HCT116 (cell line): Measurements from ENCODE around the gene ANKRD55. TPM values are rescaled to one million over a fixed set of nuclear protein-coding genes. Genes with fewer than 3 reads are reported as not detected.

Source experiments
- ATAC-seq: fragments of 200-7000 bp; cut with Tn5 transposase; 2 replicates; pipeline ENCODE4 v1.9.1; 2020; ENCODE audit warnings: mild to moderate bottlenecking, moderate library complexity
- BruUV-seq: library from RNA; stranded (reverse); fragments of 400-500 nt; replicated peaks from 2 replicates; lab custom pipeline; 2021; lab: Mats Ljungman, UMichigan
- CTCF ChIA-PET: fragments of 300-600 bp; sonication (Branson Sonifier 250); formaldehyde crosslinking; loops from one replicate; lab custom pipeline; 2021; ENCODE audit warnings: antibody characterized with exemption; lab: Charles Lee
- POLR2A ChIA-PET: fragments of 300-600, 350-600 bp; sonication (Branson Sonifier 250); formaldehyde crosslinking; loops from one replicate; lab custom pipeline; 2021; ENCODE audit warnings: antibody characterized with exemption; lab: Charles Lee
- RAD21 ChIA-PET, 2 experiments: fragments of 300-600 bp; sonication (Branson Sonifier 250); formaldehyde crosslinking; loops; one replicate each; lab custom pipeline; 2023; ENCODE audit warnings: low total read pairs in 2 of 2; ENCODE audit not compliant: uncharacterized antibody in 2 of 2, unreplicated experiment in 2 of 2, low non-redundant PET in 1 of 2; lab: Charles Lee
- DNase-seq: peaks from one replicate; pipeline ENCODE4 v3.0.0-alpha.2; 2010; ENCODE audit warnings: low read depth, low spot score
- H2AFZ ChIP-seq: fragments of 200-600 bp; shearing (Covaris generic), sonication (generic); 2 replicates; pipeline ENCODE4 v1.6.1; 2017; ENCODE audit warnings: low read depth, mixed run types, mixed read lengths, antibody characterized with exemption, low read length; ENCODE audit not compliant: poor library complexity, severe bottlenecking
- H3K27ac ChIP-seq: 2 replicates; pipeline ENCODE4 v1.5.1; 2012; ENCODE audit warnings: low read depth, low read length
- H3K27me3 ChIP-seq: fragments of 200-600 bp; sonication (generic); 2 replicates; pipeline ENCODE4 v1.6.1; 2016; ENCODE audit warnings: mixed run types, low read length, mixed read lengths; ENCODE audit not compliant: insufficient read depth
- H3K36me3 ChIP-seq, 2 experiments: fragments of 200-500 bp in 1 of 2; fragments of 200-600 bp in 1 of 2; sonication (Bioruptor generic) in 1 of 2; sonication (generic) in 1 of 2; 2 replicates each; pipeline versions ENCODE4 v1.5.1 to v1.6.1; 2014 to 2016; ENCODE audit warnings: low read length in 2 of 2, inconsistent platforms in 1 of 2, mixed read lengths in 1 of 2, mixed run types in 1 of 2; ENCODE audit not compliant: insufficient read depth in 2 of 2, control insufficient read depth in 1 of 2
- H3K4me1 ChIP-seq, 2 experiments: fragments of 200-600 bp in 1 of 2; sonication (generic) in 1 of 2; 2 replicates each; pipeline versions ENCODE4 v1.5.1 to v1.6.1; 2012 to 2017; ENCODE audit warnings: low read length in 2 of 2, inconsistent platforms in 1 of 2, mild to moderate bottlenecking in 1 of 2, mixed read lengths in 1 of 2, mixed run types in 1 of 2, moderate library complexity in 1 of 2; ENCODE audit not compliant: insufficient read depth in 2 of 2, control insufficient read depth in 1 of 2
- H3K4me2 ChIP-seq: fragments of 200-600 bp; sonication (generic); 2 replicates; pipeline ENCODE4 v1.6.1; 2017; ENCODE audit warnings: mixed run types, low read length, mixed read lengths
- H3K4me3 ChIP-seq, 2 experiments: fragments of 200-600 bp in 1 of 2; sonication (generic) in 1 of 2; replicated peaks in 1 of 2; 2 replicates each; pipeline ENCODE4 v1.5.1; 2011 to 2016; ENCODE audit warnings: low read length in 2 of 2, control low read depth in 1 of 2, low read depth in 1 of 2, mild to moderate bottlenecking in 1 of 2, mixed read lengths in 1 of 2, mixed run types in 1 of 2
- H3K79me2 ChIP-seq: fragments of 200-600 bp; sonication (generic); 2 replicates; pipeline ENCODE4 v1.6.1; 2017; ENCODE audit warnings: mild to moderate bottlenecking, mixed run types, low read length, moderate library complexity, mixed read lengths; ENCODE audit not compliant: insufficient read depth
- H3K9ac ChIP-seq: fragments of 200-600 bp; sonication (generic); 2 replicates; pipeline ENCODE4 v1.6.1; 2016; ENCODE audit warnings: low read length, mixed read lengths
- H3K9me2 ChIP-seq: fragments of 200-600 bp; sonication (generic), shearing (Covaris generic); 2 replicates; pipeline ENCODE4 v1.6.1; 2017; ENCODE audit warnings: mixed run types, mild to moderate bottlenecking, moderate library complexity; ENCODE audit not compliant: insufficient read depth
- H3K9me3 ChIP-seq, 2 experiments: fragments of 200-500 bp in 1 of 2; fragments of 200-600 bp in 1 of 2; sonication (Bioruptor generic) in 1 of 2; sonication (generic) in 1 of 2; 2 replicates each; pipeline ENCODE4 v1.6.1; 2014 to 2017; ENCODE audit warnings: low read length in 2 of 2, mixed read lengths in 2 of 2, inconsistent platforms in 1 of 2, low read depth in 1 of 2, mild to moderate bottlenecking in 1 of 2, mixed run types in 1 of 2, moderate library complexity in 1 of 2; ENCODE audit not compliant: control insufficient read depth in 1 of 2, insufficient read depth in 1 of 2
- H4K20me1 ChIP-seq: fragments of 200-600 bp; sonication (generic), shearing (Covaris generic); 2 replicates; pipeline ENCODE4 v1.6.1; 2017; ENCODE audit warnings: mixed run types, mild to moderate bottlenecking, moderate library complexity; ENCODE audit not compliant: insufficient read depth
- ATF3 ChIP-seq: IDR thresholded peaks from 2 replicates; pipeline ENCODE4 v1.6.1; 2012
- CBX3 ChIP-seq: IDR thresholded peaks from 2 replicates; pipeline ENCODE4 v1.6.1; 2012; ENCODE audit warnings: low read depth
- CEBPB ChIP-seq: IDR thresholded peaks from 2 replicates; pipeline ENCODE4 v1.6.1; 2012; ENCODE audit warnings: low read depth
- CTCF ChIP-seq, 3 experiments: fragments of 200-600 bp in 1 of 3; sonication (generic) in 1 of 3; IDR thresholded peaks in 2 of 3; conservative IDR thresholded peaks in 1 of 3; 2 replicates each; pipeline ENCODE4 v1.5.1; 2012 to 2017; ENCODE audit warnings: low read depth in 2 of 3, low read length in 2 of 3, antibody characterized with exemption in 1 of 3, borderline replicate concordance in 1 of 3, control low read depth in 1 of 3, mild to moderate bottlenecking in 1 of 3, mixed read lengths in 1 of 3, mixed run types in 1 of 3, moderate library complexity in 1 of 3; ENCODE audit not compliant: insufficient read depth in 1 of 3
- EZH2phosphoT487 ChIP-seq: fragments of 200-600 bp; IDR thresholded peaks from 2 replicates; pipeline ENCODE4 v1.6.1; 2018; ENCODE audit warnings: antibody characterized with exemption, borderline replicate concordance
- FOSL1 ChIP-seq: IDR thresholded peaks from 2 replicates; pipeline ENCODE4 v1.6.1; 2012; ENCODE audit warnings: low read depth
- JUND ChIP-seq: IDR thresholded peaks from 2 replicates; pipeline ENCODE4 v1.6.1; 2012
- MAX ChIP-seq: IDR thresholded peaks from 2 replicates; pipeline ENCODE4 v1.6.1; 2012
- POLR2A ChIP-seq: IDR thresholded peaks from 2 replicates; pipeline ENCODE4 v1.7.0; 2011; ENCODE audit warnings: borderline replicate concordance; ENCODE audit not compliant: insufficient read depth, insufficient read length; ENCODE audit errors: extremely low read depth
- POLR2AphosphoS5 ChIP-seq: IDR thresholded peaks from 2 replicates; pipeline ENCODE4 v1.6.1; 2011; ENCODE audit warnings: mild to moderate bottlenecking, low read depth, low read length, moderate library complexity
- RAD21 ChIP-seq: IDR thresholded peaks from 2 replicates; pipeline ENCODE4 v1.6.1; 2012; ENCODE audit warnings: low read depth, mild to moderate bottlenecking
- REST ChIP-seq: IDR thresholded peaks from 2 replicates; pipeline ENCODE4 v1.6.1; 2012; ENCODE audit warnings: low read depth
- SIN3A ChIP-seq: IDR thresholded peaks from 2 replicates; pipeline ENCODE4 v1.6.1; 2012; ENCODE audit warnings: low read depth
- SP1 ChIP-seq: IDR thresholded peaks from 2 replicates; pipeline ENCODE4 v1.6.1; 2012; ENCODE audit warnings: low read depth
- SRF ChIP-seq: IDR thresholded peaks from 2 replicates; pipeline ENCODE4 v1.6.1; 2012; ENCODE audit warnings: low read depth
- YY1 ChIP-seq: IDR thresholded peaks from 2 replicates; pipeline ENCODE4 v1.6.1; 2011; ENCODE audit warnings: low read length, low read depth, moderate library complexity, mild to moderate bottlenecking; ENCODE audit not compliant: insufficient replicate concordance; ENCODE audit errors: extremely low read depth
- ZBTB33 ChIP-seq: IDR thresholded peaks from 2 replicates; pipeline ENCODE4 v1.6.1; 2011; ENCODE audit warnings: mild to moderate bottlenecking, low read length, moderate library complexity; ENCODE audit not compliant: insufficient replicate concordance; ENCODE audit errors: extremely low read depth
- ZFX ChIP-seq: fragments of 450-650 bp; IDR thresholded peaks from 2 replicates; pipeline ENCODE4 v1.6.1; 2017
- ZNF274 ChIP-seq: fragments of 200-500 bp; sonication (Bioruptor generic); IDR thresholded peaks from 2 replicates; pipeline ENCODE4 v1.6.1; 2014; ENCODE audit warnings: mild to moderate bottlenecking, low read depth, low read length, inconsistent platforms
- intact Hi-C: fragments of 100-400 bp; cut with micrococcal nuclease; formaldehyde crosslinking; loops from 2 replicates; pipeline ENCODE4 v1.10.0; 2022
- total RNA-seq: library from RNA; stranded (reverse); gene quantifications from one replicate; pipeline ENCODE4 v1.2.1, GENCODE V29; 2021; ENCODE audit not compliant: unreplicated experiment

ANKRD55 gene
- total RNA-seq, 1 experiment from 2014 or later: not detected

- Histone ChIP-seq H3K9me3 (no peaks in the 10 kb centered on the region), H3K4me3 (no peak overlapping the region), H3K79me2 (no peaks in the 10 kb centered on the region), H3K27me3 (no peaks in the 10 kb centered on the region), H3K27ac (no peak overlapping the region), H3K4me2 (no peak overlapping the region), H2AFZ (no peak overlapping the region), H3K9me2 (no peaks in the 10 kb centered on the region), H3K4me1 (no peaks in the 10 kb centered on the region), H4K20me1 (no peaks in the 10 kb centered on the region), H3K36me3 (no peaks in the 10 kb centered on the region), H3K9ac (no peak overlapping the region)
- POLR2A ChIA-PET: no interaction called here
- CTCF ChIA-PET: interaction anchor here (0.6 kb wide), 1 partner anchor 95 kb away, joined by 3 read pairs; no protein-coding TSS in a partner anchor
- ATAC-seq (no peak), DNase-seq (no peak)
- intact Hi-C loops: no loop called here
- TF ChIP-seq ZBTB33 (no peak), YY1 (no peak), FOSL1 (no peak), CEBPB (no peak), ATF3 (no peak), JUND (no peak), RAD21 (no peak), EZH2phosphoT487 (no peak), CBX3 (no peak), SP1 (no peak), ZFX (no peak), POLR2A (no peak), CTCF (IDR thresholded peaks at IDR 0.05 in 2 of 3, conservative IDR thresholded peaks at IDR 0.05 in 1 of 3; ENCODE audit: borderline replicate concordance in 1 of 3, insufficient read depth in 1 of 3, low read depth in 2 of 3, low read length in 2 of 3) (no peak), MAX (no peak), SRF (no peak), POLR2AphosphoS5 (no peak), SIN3A (no peak), ZNF274 (no peak), REST (no peak)
- RAD21 ChIA-PET: no interaction called here
- no TSS peak for BruUV-seq
Measured at GRCh38 chr5:56167519-56167918, 65.6 kb downstream of the ANKRD55 start.
